ENCODE measurements around the gene GPRC5B. TPM values are rescaled to one million over a fixed set of nuclear protein-coding genes. Genes with fewer than 3 reads are reported as not detected.

Gene GPRC5B
- total and polyA plus RNA-seq, 2 donors (not counting 3 experiments of a cell fraction or from before 2014, with no cell fraction given) = 42.3 TPM

DNA sequence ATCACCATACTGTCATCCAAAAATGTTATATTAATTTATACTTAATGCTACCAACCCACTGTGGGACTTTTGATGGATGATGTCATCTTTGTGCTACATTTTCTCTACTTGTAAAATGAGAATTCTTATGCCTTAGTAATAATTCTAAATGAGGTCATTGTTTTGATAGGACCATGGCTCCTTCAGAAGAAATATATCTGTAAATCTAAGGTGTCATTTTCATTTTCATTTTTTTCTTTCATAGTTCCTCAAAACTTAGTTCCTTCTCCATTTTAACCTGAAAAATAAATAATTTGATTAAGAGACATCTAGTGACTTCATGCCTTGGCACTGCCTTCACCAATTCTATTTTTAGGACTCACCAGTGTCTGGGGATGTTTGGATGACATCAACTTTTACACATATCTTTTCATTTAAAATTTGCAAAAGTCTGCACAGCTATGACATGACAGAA, 48.7 kb downstream of the GPRC5B start:
- Histone ChIP-seq H3K4me1 (ENCODE audit: control insufficient read depth, extremely low read depth, insufficient read depth, low read length) (no peaks in the 10 kb centered on the region), H3K36me3 (ENCODE audit: control insufficient read depth in 2 of 2, extremely low read depth in 1 of 2, insufficient read depth in 2 of 2, low read length in 2 of 2) (no peaks in the 10 kb centered on the region), H2AFZ (ENCODE audit: low read depth, low read length) (no peak overlapping the region), H4K20me1 (replicated peaks; ENCODE audit: control insufficient read depth, extremely low read depth, insufficient read depth, low read length) (no peaks in the 10 kb centered on the region), H3K9me3 (replicated peaks; ENCODE audit: control insufficient read depth, insufficient read depth, low read length) (no peaks in the 10 kb centered on the region), H3K4me3 (replicated peaks in 1 of 3; ENCODE audit: insufficient read depth in 1 of 3, low read depth in 1 of 3, low read length in 3 of 3) (no peak overlapping the region), H3K4me2 (ENCODE audit: insufficient read depth, low read length) (no peak overlapping the region), H3K27ac (ENCODE audit: insufficient read depth, low read depth, low read length) (no peak overlapping the region), H3K79me2 (ENCODE audit: control insufficient read depth, insufficient read depth, low read length) (no peaks in the 10 kb centered on the region), H3K9me1 (replicated peaks; ENCODE audit: control insufficient read depth, extremely low read depth, insufficient read depth, low read length) (no peaks in the 10 kb centered on the region), H3K27me3 (ENCODE audit: control insufficient read depth in 2 of 2, insufficient read depth in 2 of 2, low read length in 2 of 2) (no peaks in the 10 kb centered on the region), H3K9ac (replicated peaks; ENCODE audit: extremely low read depth, insufficient read depth, low read length) (no peak overlapping the region)
- TF ChIP-seq FOS (IDR thresholded peaks at IDR 0.05; ENCODE audit: borderline replicate concordance, insufficient read depth, low read length) (no peak), JUN (IDR thresholded peaks at IDR 0.05; ENCODE audit: borderline replicate concordance, insufficient read depth, insufficient read length, low read depth) (no peak), POLR2A (IDR thresholded peaks at IDR 0.05; ENCODE audit: low read depth, low read length) (no peak), POLR2AphosphoS5 (IDR thresholded peaks at IDR 0.05; ENCODE audit: insufficient read depth, low read depth, low read length) (no peak), EZH2 (IDR thresholded peaks at IDR 0.05; ENCODE audit: borderline replicate concordance, low read depth, low read length, severe bottlenecking) (no peak), GATA2 (IDR thresholded peaks at IDR 0.05; ENCODE audit: insufficient read depth, insufficient read length, low read depth, low read length) (no peak), MYC (IDR thresholded peaks at IDR 0.05; ENCODE audit: low read depth, low read length) (no peak)
- TF ChIP-seq, protein P1, sequence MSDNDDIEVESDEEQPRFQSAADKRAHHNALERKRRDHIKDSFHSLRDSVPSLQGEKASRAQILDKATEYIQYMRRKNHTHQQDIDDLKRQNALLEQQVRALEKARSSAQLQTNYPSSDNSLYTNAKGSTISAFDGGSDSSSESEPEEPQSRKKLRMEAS (IDR thresholded peaks at IDR 0.05; ENCODE audit: insufficient read depth, insufficient read length) = no peak
- TF ChIP-seq, protein P2, sequence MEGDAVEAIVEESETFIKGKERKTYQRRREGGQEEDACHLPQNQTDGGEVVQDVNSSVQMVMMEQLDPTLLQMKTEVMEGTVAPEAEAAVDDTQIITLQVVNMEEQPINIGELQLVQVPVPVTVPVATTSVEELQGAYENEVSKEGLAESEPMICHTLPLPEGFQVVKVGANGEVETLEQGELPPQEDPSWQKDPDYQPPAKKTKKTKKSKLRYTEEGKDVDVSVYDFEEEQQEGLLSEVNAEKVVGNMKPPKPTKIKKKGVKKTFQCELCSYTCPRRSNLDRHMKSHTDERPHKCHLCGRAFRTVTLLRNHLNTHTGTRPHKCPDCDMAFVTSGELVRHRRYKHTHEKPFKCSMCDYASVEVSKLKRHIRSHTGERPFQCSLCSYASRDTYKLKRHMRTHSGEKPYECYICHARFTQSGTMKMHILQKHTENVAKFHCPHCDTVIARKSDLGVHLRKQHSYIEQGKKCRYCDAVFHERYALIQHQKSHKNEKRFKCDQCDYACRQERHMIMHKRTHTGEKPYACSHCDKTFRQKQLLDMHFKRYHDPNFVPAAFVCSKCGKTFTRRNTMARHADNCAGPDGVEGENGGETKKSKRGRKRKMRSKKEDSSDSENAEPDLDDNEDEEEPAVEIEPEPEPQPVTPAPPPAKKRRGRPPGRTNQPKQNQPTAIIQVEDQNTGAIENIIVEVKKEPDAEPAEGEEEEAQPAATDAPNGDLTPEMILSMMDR (IDR thresholded peaks at IDR 0.05; ENCODE audit: extremely low read depth in 1 of 2, insufficient read depth in 1 of 2, low read depth in 1 of 2, low read length in 2 of 2) = no peak
- FAIRE-seq (no peak), DNase-seq (ENCODE audit: low read depth, low spot score) (no peak)
- ChIA-PET POLR2A (no interaction called here), CTCF (interaction anchor here (1.2 kb wide), 1 partner anchor 34 kb away, joined by 4 read pairs; no protein-coding TSS in a partner anchor)
- intact Hi-C loops (cut with micrococcal nuclease) = no loop called here
- dilution Hi-C loops (cut with MboI; ENCODE audit: extremely low pct_ligation_motif_present, low sequenced_read_pairs) = no loop called here
- BruUV-seq (replicated peaks) = no TSS peak

Data from endothelial cell of umbilical vein (primary cell).